GM18867 (cell line): ENCODE measurements around the gene RIN3.

Experiments
- ATAC-seq: cut with Tn5 transposase; IDR thresholded peaks from one replicate; pipeline ENCODE4 v1.9.1; 2021; ENCODE audit warnings: mild to moderate bottlenecking, moderate library complexity; ENCODE audit not compliant: unreplicated experiment

The RIN3 gene

GRCh38 chr14:92733007-92733406 is 219.4 kb downstream of the RIN3 start:
- ATAC-seq = no peak

GRCh38 chr14:92734618-92735017 is 221.0 kb downstream of the RIN3 start:
- no peak for ATAC-seq

- ATAC-seq = no peak
These were observed 221.8 kb downstream of the RIN3 start for GRCh38 chr14:92735344-92735743.

DNA sequence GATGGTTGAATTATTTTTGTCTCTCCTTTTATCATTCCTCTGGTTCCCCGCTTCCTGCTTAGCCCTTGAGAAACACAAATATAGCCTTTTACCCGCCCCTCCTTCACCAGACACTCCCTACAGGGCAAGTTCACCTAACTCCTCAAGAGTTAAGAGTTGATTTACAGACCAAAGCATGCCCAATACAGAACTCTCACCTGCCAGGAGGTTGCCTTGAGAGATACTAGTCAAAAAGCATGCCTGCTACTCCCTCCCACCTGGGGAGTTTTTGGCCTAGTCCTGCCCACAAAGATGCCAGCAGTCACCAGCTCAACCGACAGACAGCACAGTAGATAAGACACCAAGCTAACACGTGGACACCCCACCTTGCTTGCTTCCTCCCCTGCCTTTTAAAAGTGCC is 223.6 kb downstream of the RIN3 start:
- no peak for ATAC-seq

DNA sequence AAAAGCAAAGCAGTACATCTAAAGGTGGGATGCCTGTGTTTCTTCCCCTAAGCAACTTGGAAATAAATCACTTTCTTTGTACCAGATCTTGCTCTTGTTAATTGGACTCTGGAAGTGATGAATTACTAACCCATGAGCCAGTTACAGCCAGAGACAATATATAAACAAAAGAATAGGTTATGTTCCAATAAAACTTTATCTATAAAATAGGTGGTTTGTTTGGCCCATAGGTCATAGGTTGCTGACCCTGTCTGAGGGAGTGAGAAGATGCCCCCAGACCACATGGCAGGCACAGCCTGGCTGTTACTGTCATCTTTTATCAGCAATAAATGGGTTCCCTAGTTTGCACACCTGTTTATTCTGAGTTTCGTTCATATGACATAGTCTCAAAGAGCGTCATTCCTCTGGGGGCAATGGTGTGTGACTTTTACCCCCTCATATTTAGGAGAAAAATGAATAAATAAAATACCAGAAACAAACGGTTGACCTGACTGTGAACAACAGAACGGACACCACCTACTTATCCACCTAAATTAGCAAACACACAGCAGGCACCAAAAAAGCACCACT is 224.1 kb downstream of the RIN3 start:
- ATAC-seq = no peak
